Erythroblast (primary cell): ENCODE results near the gene EHF.

Experiments
- GATA1 ChIP-seq: IDR thresholded peaks from 2 replicates; pipeline ENCODE4 v1.6.1; 2011; ENCODE audit warnings: low read depth, mild to moderate bottlenecking, control low read depth, low read length, moderate library complexity
- POLR2A ChIP-seq: IDR thresholded peaks from 2 replicates; pipeline ENCODE4 v1.6.1; 2011; ENCODE audit warnings: mild to moderate bottlenecking, low read length

DNA sequence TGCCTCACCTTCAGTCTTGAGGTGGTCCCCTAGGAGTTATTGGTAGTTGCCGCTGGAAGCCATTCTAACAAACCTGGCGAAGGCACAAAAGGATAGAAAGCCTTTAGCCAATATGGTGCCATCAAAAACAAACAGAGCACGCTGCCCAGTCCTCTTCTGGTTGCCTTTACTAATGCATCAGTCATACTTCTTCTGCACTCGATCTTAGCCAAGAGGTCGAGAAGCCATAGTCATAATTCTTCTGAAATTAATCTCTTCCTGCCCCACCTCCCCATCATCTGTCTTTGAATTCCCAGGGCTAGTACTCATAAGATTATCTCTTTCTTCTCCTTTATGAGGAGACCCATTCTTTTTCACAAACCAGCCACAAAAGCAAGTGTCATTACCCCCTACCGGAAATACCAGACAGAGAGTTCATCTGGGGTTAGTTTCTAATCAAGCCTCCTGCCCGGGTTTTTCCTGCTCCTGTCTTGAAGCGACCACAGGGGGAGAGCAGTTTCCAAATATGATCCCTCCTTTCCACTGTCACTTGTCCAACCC is 21.4 kb upstream of the EHF start:
- TF ChIP-seq POLR2A (no peak), GATA1 (no peak)
